Brain microvascular endothelial cell (primary cell): ENCODE results near the gene MYL4.
"Not testable (repeated sequence)": the region's sequence is repeated elsewhere in the genome, so short reads cannot be mapped to it uniquely, and the experiment has no call there.

Experiments used
- DNase-seq: peaks from one replicate; pipeline ENCODE4 v3.0.0-alpha.2; 2020
- H3K27ac ChIP-seq: fragments of 250-450 bp; sonication (Bioruptor Pico); 2 replicates; pipeline ENCODE4 v1.5.1; 2020; ENCODE audit warnings: mild to moderate bottlenecking, moderate library complexity
- H3K27me3 ChIP-seq: fragments of 250-450 bp; sonication (Bioruptor Pico); replicated peaks from 2 replicates; pipeline ENCODE4 v1.5.1; 2020; ENCODE audit warnings: mild to moderate bottlenecking
- H3K36me3 ChIP-seq: fragments of 250-450 bp; sonication (Bioruptor Pico); replicated peaks from 2 replicates; pipeline ENCODE4 v1.5.1; 2020; ENCODE audit warnings: mild to moderate bottlenecking
- H3K4me3 ChIP-seq: 2 replicates; pipeline ENCODE4 v1.5.1; 2011; ENCODE audit warnings: low read depth, mild to moderate bottlenecking, control low read depth, low read length, moderate library complexity
- CTCF ChIP-seq: IDR thresholded peaks from 2 replicates; pipeline ENCODE4 v1.5.1; 2011; ENCODE audit warnings: low read depth, mild to moderate bottlenecking, moderate library complexity, low read length, control low read depth, inconsistent platforms; ENCODE audit errors: missing control alignments
- in situ Hi-C: cut with HindIII; loops from 2 replicates; pipeline ENCODE4 v1.10.0; 2017; ENCODE audit warnings: low sequenced_read_pairs, low pct_ligation_motif_present

The MYL4 gene

DNA sequence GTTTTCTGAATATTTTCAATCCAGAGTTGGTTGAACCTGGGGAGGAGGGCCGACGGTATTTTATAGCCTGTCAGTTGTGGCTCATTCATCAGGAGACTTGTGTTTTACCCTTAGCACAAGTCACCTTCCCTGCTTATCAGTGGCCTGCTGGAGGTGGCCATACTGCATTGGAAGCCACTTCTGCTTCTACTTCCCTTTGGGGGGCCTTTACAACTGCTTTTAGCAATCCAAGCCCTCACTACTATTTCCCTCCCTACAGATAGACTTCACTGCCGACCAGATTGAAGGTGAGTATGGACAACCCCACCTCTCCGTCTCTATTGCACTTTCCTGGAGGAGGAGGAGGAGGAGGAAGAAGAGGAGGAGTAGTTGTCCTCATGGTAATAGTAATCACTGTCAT is 4.4 kb downstream of the MYL4 start:
- H3K4me3 ChIP-seq: no peak overlapping the region
- no peak for TF ChIP-seq CTCF
- no peaks in the 10 kb centered on the region for H3K27me3 ChIP-seq
- in situ Hi-C loops: no loop called here
- no peaks in the 10 kb centered on the region for H3K36me3 ChIP-seq
- H3K27ac ChIP-seq: no peak overlapping the region
- DNase-seq: no peak

DNA sequence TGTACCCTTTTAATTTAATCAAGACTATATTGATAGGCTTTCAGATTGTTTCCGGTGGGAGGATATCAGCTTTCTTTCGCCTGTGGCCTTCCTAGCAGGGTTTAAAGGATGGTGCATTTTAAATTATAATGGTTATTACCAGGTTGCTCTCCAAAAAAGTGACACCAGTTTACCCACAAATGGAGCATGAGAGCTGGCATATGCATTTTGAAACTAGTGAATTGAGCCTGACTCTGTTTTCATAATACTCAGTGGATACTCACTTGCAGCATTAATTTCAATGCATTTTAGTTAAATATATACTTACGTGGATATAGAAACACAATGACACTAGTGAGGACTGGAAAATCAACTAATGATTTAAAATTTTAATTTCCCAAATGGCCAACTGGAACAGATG is 5.8 kb downstream of the MYL4 start:
- DNase-seq: no peak
- no peak for TF ChIP-seq CTCF
- H3K4me3 ChIP-seq: no peak overlapping the region
- no peaks in the 10 kb centered on the region for H3K27me3 ChIP-seq
- H3K36me3 ChIP-seq: no peaks in the 10 kb centered on the region
- in situ Hi-C loops: no loop called here
- H3K27ac ChIP-seq: no peak overlapping the region

- H3K36me3 ChIP-seq, DNase-seq, H3K27ac ChIP-seq, H3K27me3 ChIP-seq, H3K4me3 ChIP-seq, in situ Hi-C loops: not testable (repeated sequence)
Observed at GRCh38 chr17:47216821-47217220, 7.7 kb downstream of the MYL4 start.

- DNase-seq, in situ Hi-C loops, H3K27me3 ChIP-seq, H3K36me3 ChIP-seq, H3K27ac ChIP-seq, H3K4me3 ChIP-seq: not testable (repeated sequence)
Observed at GRCh38 chr17:47217279-47217678, 8.1 kb downstream of the MYL4 start.

GRCh38 chr17:47218896-47219430 is 9.8 kb downstream of the MYL4 start:
- Histone ChIP-seq H3K36me3 (no peaks in the 10 kb centered on the region), H3K4me3 (no peak overlapping the region), H3K27ac (no peak overlapping the region), H3K27me3 (no peaks in the 10 kb centered on the region)
- in situ Hi-C loops: no loop called here
- DNase-seq: no peak
- TF ChIP-seq CTCF: no peak

DNA sequence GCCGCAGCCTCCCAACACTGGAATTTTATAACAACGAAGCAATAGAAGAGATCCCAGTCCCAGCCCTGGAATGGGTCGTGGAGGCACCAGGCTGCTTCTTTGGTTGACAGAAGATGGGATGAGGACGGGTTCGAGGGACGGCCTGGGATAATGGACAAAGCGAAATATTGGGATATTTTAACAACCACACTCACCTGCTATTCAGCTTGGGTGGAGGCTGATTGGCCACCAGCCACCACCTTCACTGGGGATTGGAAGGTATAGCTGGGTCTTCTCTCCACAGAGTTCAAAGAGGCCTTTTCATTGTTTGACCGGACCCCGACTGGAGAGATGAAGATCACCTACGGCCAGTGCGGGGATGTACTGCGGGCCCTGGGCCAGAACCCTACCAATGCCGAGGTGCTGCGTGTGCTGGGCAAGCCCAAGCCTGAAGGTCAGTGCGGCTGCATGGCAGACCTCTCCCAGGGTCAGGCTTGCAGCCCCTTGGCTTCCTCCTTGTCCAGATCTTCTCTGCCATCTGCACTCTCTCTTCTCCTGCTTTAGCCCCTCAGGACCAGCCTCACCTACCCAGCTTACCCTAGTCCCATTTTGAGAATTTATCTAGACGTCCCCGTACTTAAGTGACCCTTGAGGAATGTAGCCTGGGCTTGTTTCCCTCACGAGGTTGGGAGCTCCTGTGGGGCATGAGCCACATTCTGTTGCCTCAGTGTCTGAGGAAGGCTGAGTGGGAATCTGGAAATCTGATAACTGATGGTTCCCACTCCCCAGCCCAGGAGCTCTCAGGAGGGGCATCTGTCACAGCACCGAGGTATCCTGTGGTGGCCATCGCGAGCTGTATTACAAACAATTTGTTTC is 10.7 kb downstream of the MYL4 start:
- no peak for TF ChIP-seq CTCF
- no peak overlapping the region for H3K4me3 ChIP-seq
- in situ Hi-C loops: no loop called here

DNA sequence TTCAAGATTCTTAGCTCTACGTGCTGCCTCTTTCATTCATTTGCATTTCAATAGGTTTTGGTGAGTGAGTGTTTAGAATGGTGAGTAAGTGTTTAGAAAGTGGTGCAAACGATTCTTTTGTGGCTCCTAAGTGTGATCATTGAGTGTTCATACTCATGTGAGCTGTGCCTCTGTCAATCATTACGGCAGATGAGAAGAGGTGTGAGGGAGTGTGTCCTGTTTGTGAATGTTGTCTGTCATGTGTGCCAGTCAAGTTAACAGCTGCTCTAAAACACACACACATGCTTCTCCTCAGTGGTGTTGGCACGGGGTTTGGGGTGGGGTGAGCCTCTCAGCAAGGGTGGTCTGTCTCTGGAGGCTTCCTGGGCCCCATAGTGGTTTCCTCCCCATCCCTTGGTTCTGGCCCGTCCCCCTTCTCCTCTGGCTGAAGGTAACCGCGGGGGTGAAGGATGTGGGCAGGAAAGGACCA is 11.4 kb downstream of the MYL4 start:
- Histone ChIP-seq H3K36me3 (no peaks in the 10 kb centered on the region), H3K27ac (no peak overlapping the region), H3K27me3 (no peaks in the 10 kb centered on the region), H3K4me3 (no peak overlapping the region)
- DNase-seq: no peak
- in situ Hi-C loops: no loop called here
- no peak for TF ChIP-seq CTCF

More for the DNA sequence above, 10.7 kb downstream of the MYL4 start:
- DNase-seq: no peak
- Histone ChIP-seq H3K27me3 (no peaks in the 10 kb centered on the region), H3K27ac (no peak overlapping the region), H3K36me3 (no peaks in the 10 kb centered on the region)
